Measurements from ENCODE around the gene CDKAL1.
"Not testable (repeated sequence)": the region's sequence is repeated elsewhere in the genome, so short reads cannot be mapped to it uniquely, and the experiment has no call there.

Gene CDKAL1

GRCh38 chr6:20719980-20720379 is 185.7 kb downstream of the CDKAL1 start:
- Histone ChIP-seq H3K4me1 (ENCODE audit: low read length) (peaks cover 12% of the 10 kb centered on the region; the same call in 1 of the 2 replicates), H3K4me3 (ENCODE audit: low read length) (no peak overlapping the region), H3K36me3 (replicated peaks; ENCODE audit: insufficient read depth, low read length) (no peaks in the 10 kb centered on the region), H3K4me2 (ENCODE audit: low read depth, low read length) (no peak overlapping the region), H3K9ac (ENCODE audit: low read length) (no peak overlapping the region), H3K9me3 (replicated peaks; ENCODE audit: insufficient read depth, low read length) (no peaks in the 10 kb centered on the region), H3F3A (ENCODE audit: insufficient read depth, low read length) (no peaks in the 10 kb centered on the region; the same call in 1 of the 2 replicates), H3K79me2 (ENCODE audit: low read length) (peaks cover 15% of the 10 kb centered on the region; the same call in 1 of the 2 replicates), H3K27ac (ENCODE audit: low read length) (no peak overlapping the region), H2AFZ (ENCODE audit: low read length) (no peak overlapping the region), H4K20me1 (ENCODE audit: insufficient read depth, low read length) (no peaks in the 10 kb centered on the region), H3K27me3 (replicated peaks; ENCODE audit: insufficient read depth, low read length) (no peaks in the 10 kb centered on the region), H3K9me2 (replicated peaks; ENCODE audit: insufficient read depth, low read length) (no peaks in the 10 kb centered on the region)
- DNase-seq, result no peak
- no peak for TF ChIP-seq EZH2 (optimal IDR thresholded peaks at IDR 0.05; ENCODE audit: low read depth, low read length)
- no peak for TF ChIP-seq CTCF (IDR thresholded peaks at IDR 0.05; ENCODE audit: low read length)
- TF ChIP-seq EZH2phosphoT487 (IDR thresholded peaks at IDR 0.05; ENCODE audit: low read length), result no peak

GRCh38 chr6:20721121-20721520 is 186.9 kb downstream of the CDKAL1 start:
- not testable (repeated sequence) for DNase-seq; H4K20me1 ChIP-seq (ENCODE audit: insufficient read depth, low read length); H3K36me3 ChIP-seq (replicated peaks; ENCODE audit: insufficient read depth, low read length); H2AFZ ChIP-seq (ENCODE audit: low read length); H3K9ac ChIP-seq (ENCODE audit: low read length); H3K9me3 ChIP-seq (replicated peaks; ENCODE audit: insufficient read depth, low read length); H3K4me3 ChIP-seq (ENCODE audit: low read length); H3K4me2 ChIP-seq (ENCODE audit: low read depth, low read length); H3K27ac ChIP-seq (ENCODE audit: low read length); H3F3A ChIP-seq (ENCODE audit: insufficient read depth, low read length); H3K9me2 ChIP-seq (replicated peaks; ENCODE audit: insufficient read depth, low read length); H3K27me3 ChIP-seq (replicated peaks; ENCODE audit: insufficient read depth, low read length)
- Histone ChIP-seq H3K79me2 (ENCODE audit: low read length) (peaks cover 12% of the 10 kb centered on the region; the same call in 1 of the 2 replicates), H3K4me1 (ENCODE audit: low read length) (peaks cover 12% of the 10 kb centered on the region; the same call in 1 of the 2 replicates)

- Histone ChIP-seq H3K4me3 (ENCODE audit: low read length) (no peak overlapping the region), H3K4me2 (ENCODE audit: low read depth, low read length) (no peak overlapping the region), H3K27ac (ENCODE audit: low read length) (no peak overlapping the region), H4K20me1 (ENCODE audit: insufficient read depth, low read length) (no peaks in the 10 kb centered on the region), H3K27me3 (replicated peaks; ENCODE audit: insufficient read depth, low read length) (no peaks in the 10 kb centered on the region), H3K4me1 (ENCODE audit: low read length) (peaks cover 12% of the 10 kb centered on the region; the same call in 1 of the 2 replicates), H3K9me3 (replicated peaks; ENCODE audit: insufficient read depth, low read length) (no peaks in the 10 kb centered on the region), H3K79me2 (ENCODE audit: low read length) (peaks cover 12% of the 10 kb centered on the region; the same call in 1 of the 2 replicates), H3K9ac (ENCODE audit: low read length) (no peak overlapping the region), H3K36me3 (replicated peaks; ENCODE audit: insufficient read depth, low read length) (no peaks in the 10 kb centered on the region), H3F3A (ENCODE audit: insufficient read depth, low read length) (no peaks in the 10 kb centered on the region; the same call in 1 of the 2 replicates), H2AFZ (ENCODE audit: low read length) (no peak overlapping the region), H3K9me2 (replicated peaks; ENCODE audit: insufficient read depth, low read length) (no peaks in the 10 kb centered on the region)
- no peak for DNase-seq
- TF ChIP-seq EZH2 (optimal IDR thresholded peaks at IDR 0.05; ENCODE audit: low read depth, low read length) (no peak), EZH2phosphoT487 (IDR thresholded peaks at IDR 0.05; ENCODE audit: low read length) (no peak), CTCF (IDR thresholded peaks at IDR 0.05; ENCODE audit: low read length) (no peak)
These were observed 188.2 kb downstream of the CDKAL1 start for GRCh38 chr6:20722455-20722854.

GRCh38 chr6:20723236-20723635 is 189.0 kb downstream of the CDKAL1 start:
- Histone ChIP-seq H3K9ac (ENCODE audit: low read length) (no peak overlapping the region), H3K9me2 (replicated peaks; ENCODE audit: insufficient read depth, low read length) (no peaks in the 10 kb centered on the region), H3K36me3 (replicated peaks; ENCODE audit: insufficient read depth, low read length) (no peaks in the 10 kb centered on the region), H3K27ac (ENCODE audit: low read length) (no peak overlapping the region), H3K4me3 (ENCODE audit: low read length) (no peak overlapping the region), H4K20me1 (ENCODE audit: insufficient read depth, low read length) (no peaks in the 10 kb centered on the region), H3K4me1 (ENCODE audit: low read length) (peaks cover 12% of the 10 kb centered on the region; the same call in 1 of the 2 replicates), H2AFZ (ENCODE audit: low read length) (no peak overlapping the region), H3F3A (ENCODE audit: insufficient read depth, low read length) (no peaks in the 10 kb centered on the region; the same call in 1 of the 2 replicates), H3K9me3 (replicated peaks; ENCODE audit: insufficient read depth, low read length) (no peaks in the 10 kb centered on the region), H3K79me2 (ENCODE audit: low read length) (peaks cover 12% of the 10 kb centered on the region; the same call in 1 of the 2 replicates), H3K4me2 (ENCODE audit: low read depth, low read length) (no peak overlapping the region), H3K27me3 (replicated peaks; ENCODE audit: insufficient read depth, low read length) (no peaks in the 10 kb centered on the region)
- no peak for DNase-seq
- no peak for TF ChIP-seq CTCF (IDR thresholded peaks at IDR 0.05; ENCODE audit: low read length)
- TF ChIP-seq EZH2phosphoT487 (IDR thresholded peaks at IDR 0.05; ENCODE audit: low read length), result no peak
- TF ChIP-seq EZH2 (optimal IDR thresholded peaks at IDR 0.05; ENCODE audit: low read depth, low read length), result no peak
